ENCODE data around the gene MYO1F.
"Not testable (repeated sequence)": the region's sequence is repeated elsewhere in the genome, so short reads cannot be mapped to it uniquely, and the experiment has no call there.

Gene MYO1F

GRCh38 chr19:8517551-8518442 lies 59.4 kb downstream of the MYO1F start:
- H2AFZ ChIP-seq (ENCODE audit: low read length), result no peak overlapping the region

GRCh38 chr19:8515317-8515716 lies 61.9 kb downstream of the MYO1F start:
- Histone ChIP-seq H3K9me2 (ENCODE audit: low read depth, low read length) (no peaks in the 10 kb centered on the region), H3K9me3 (ENCODE audit: low read length) (no peaks in the 10 kb centered on the region)

More at GRCh38 chr19:8517551-8518442, 59.4 kb downstream of the MYO1F start:
- Histone ChIP-seq H3K79me2 (ENCODE audit: insufficient read depth, low read length) (no peaks in the 10 kb centered on the region), H3K4me3 (ENCODE audit: low read depth, low read length, poor library complexity, severe bottlenecking) (no peak overlapping the region), H3K27me3 (ENCODE audit: insufficient read depth, low read length) (no peaks in the 10 kb centered on the region), H4K20me1 (ENCODE audit: insufficient read depth, low read length) (no peaks in the 10 kb centered on the region), H3K9me3 (ENCODE audit: low read length) (no peaks in the 10 kb centered on the region), H3K9ac (ENCODE audit: low read length) (no peak overlapping the region), H3K4me2 (ENCODE audit: low read length) (no peak overlapping the region), H3K9me2 (ENCODE audit: low read depth, low read length) (no peaks in the 10 kb centered on the region), H3K4me1 (ENCODE audit: insufficient read depth, low read length, severe bottlenecking) (peaks cover 12% of the 10 kb centered on the region), H3K27ac (ENCODE audit: low read depth, low read length, poor library complexity, severe bottlenecking) (no peak overlapping the region), H3F3A (ENCODE audit: insufficient read depth, low read length) (no peaks in the 10 kb centered on the region), H3K36me3 (ENCODE audit: insufficient read depth, low read length) (no peaks in the 10 kb centered on the region)
- TF ChIP-seq CTCF (IDR thresholded peaks at IDR 0.05; ENCODE audit: low read length), result no peak
- TF ChIP-seq EZH2 (IDR thresholded peaks at IDR 0.05; ENCODE audit: borderline replicate concordance, low read length), result no peak

GRCh38 chr19:8514505-8515009 lies 62.7 kb downstream of the MYO1F start:
- not testable (repeated sequence) for H2AFZ ChIP-seq (ENCODE audit: low read length)

More at GRCh38 chr19:8515317-8515716, 61.9 kb downstream of the MYO1F start:
- Histone ChIP-seq H3K27me3 (ENCODE audit: insufficient read depth, low read length) (no peaks in the 10 kb centered on the region), H3K36me3 (ENCODE audit: insufficient read depth, low read length) (peaks cover 10% of the 10 kb centered on the region; the same call in 1 of the 2 replicates), H3F3A (ENCODE audit: insufficient read depth, low read length) (no peaks in the 10 kb centered on the region), H3K4me3 (ENCODE audit: low read depth, low read length, poor library complexity, severe bottlenecking) (no peak overlapping the region), H3K9ac (ENCODE audit: low read length) (no peak overlapping the region), H3K4me1 (ENCODE audit: insufficient read depth, low read length, severe bottlenecking) (peaks cover 17% of the 10 kb centered on the region), H4K20me1 (ENCODE audit: insufficient read depth, low read length) (no peaks in the 10 kb centered on the region), H3K4me2 (ENCODE audit: low read length) (no peak overlapping the region), H3K79me2 (ENCODE audit: insufficient read depth, low read length) (no peaks in the 10 kb centered on the region), H3K27ac (ENCODE audit: low read depth, low read length, poor library complexity, severe bottlenecking) (no peak overlapping the region), H2AFZ (ENCODE audit: low read length) (no peak overlapping the region)
- no peak for TF ChIP-seq CTCF (IDR thresholded peaks at IDR 0.05; ENCODE audit: low read length)
- no peak for TF ChIP-seq EZH2 (IDR thresholded peaks at IDR 0.05; ENCODE audit: borderline replicate concordance, low read length)

More at GRCh38 chr19:8514505-8515009, 62.7 kb downstream of the MYO1F start:
- H3K9me2 ChIP-seq (ENCODE audit: low read depth, low read length); H3K79me2 ChIP-seq (ENCODE audit: insufficient read depth, low read length); H3F3A ChIP-seq (ENCODE audit: insufficient read depth, low read length); H3K27ac ChIP-seq (ENCODE audit: low read depth, low read length, poor library complexity, severe bottlenecking); H3K27me3 ChIP-seq (ENCODE audit: insufficient read depth, low read length); H4K20me1 ChIP-seq (ENCODE audit: insufficient read depth, low read length); H3K9me3 ChIP-seq (ENCODE audit: low read length): not testable (repeated sequence)
- H3K4me3 ChIP-seq (ENCODE audit: low read depth, low read length, poor library complexity, severe bottlenecking), result peak overlapping the region; percentile 77
- peak overlapping the region; percentile 97 for H3K4me2 ChIP-seq (ENCODE audit: low read length)
- peaks cover 17% of the 10 kb centered on the region for H3K4me1 ChIP-seq (ENCODE audit: insufficient read depth, low read length, severe bottlenecking)
- peak overlapping the region; percentile 85 for H3K9ac ChIP-seq (ENCODE audit: low read length)
- H3K36me3 ChIP-seq (ENCODE audit: insufficient read depth, low read length), result peaks cover 10% of the 10 kb centered on the region; the same call in 1 of the 2 replicates

Measured in OCI-LY1 (cell line).